ENCODE data around the gene DNAJC13. TPM values are rescaled to one million over a fixed set of nuclear protein-coding genes. Genes with fewer than 3 reads are reported as not detected.
"Not testable (repeated sequence)": the region's sequence is repeated elsewhere in the genome, so short reads cannot be mapped to it uniquely, and the experiment has no call there.

Gene DNAJC13
- total and polyA plus RNA-seq, 2 experiments from 2014 or later = 17.8 to 51.1 TPM

DNA sequence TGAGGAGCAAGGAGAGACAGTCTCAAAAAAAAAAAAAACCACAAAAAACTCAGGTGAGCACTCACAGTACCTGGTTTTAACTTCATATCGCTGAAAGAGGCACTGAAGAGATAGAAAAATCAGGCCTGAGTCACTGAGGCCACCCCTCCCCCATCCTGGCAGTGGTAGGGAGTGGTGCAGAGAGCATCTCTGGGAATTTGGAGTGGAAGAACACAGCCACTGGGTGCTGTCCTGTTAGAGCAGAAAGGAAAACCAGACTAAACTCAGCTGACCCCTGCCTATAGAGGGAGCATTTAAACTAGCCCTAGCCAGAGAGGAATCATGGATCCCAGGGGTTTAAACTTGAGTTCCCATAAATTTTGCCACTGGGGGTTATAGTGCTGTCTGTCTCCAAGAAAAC lies 22.2 kb upstream of the DNAJC13 start:
- H3K4me3 ChIP-seq = no peak overlapping the region
- no peak overlapping the region for H2AFZ ChIP-seq
- H3K79me2 ChIP-seq (ENCODE audit: insufficient read depth) = no peaks in the 10 kb centered on the region
- H3K27ac ChIP-seq = no peak overlapping the region
- WGBS, 2 experiments (ENCODE audit: low coverage in 1 of 2, low lambda C conversion rate in 2 of 2, missing lambda C conversion rate in 2 of 2) = 28 to 32% methylated on average over 1 of the region's 1 CpG
- no peaks in the 10 kb centered on the region for H3F3A ChIP-seq (ENCODE audit: insufficient read depth)
- H3K27me3 ChIP-seq (replicated peaks; ENCODE audit: insufficient read depth) = no peaks in the 10 kb centered on the region
- H3K9me2 ChIP-seq (ENCODE audit: insufficient read depth) = no peaks in the 10 kb centered on the region
- in situ Hi-C loops (cut with MboI) = no loop called here
- no peaks in the 10 kb centered on the region for H3K9me3 ChIP-seq (ENCODE audit: low read depth)
- TF ChIP-seq EZH2 (IDR thresholded peaks at IDR 0.05; ENCODE audit: insufficient read depth, poor library complexity, severe bottlenecking) = no peak
- no peak for TF ChIP-seq EZH2phosphoT487 (IDR thresholded peaks at IDR 0.05; ENCODE audit: insufficient read depth, low read depth)
- no peak for DNase-seq
- H4K20me1 ChIP-seq (ENCODE audit: insufficient read depth) = no peaks in the 10 kb centered on the region
- H3K36me3 ChIP-seq (ENCODE audit: low read depth) = no peaks in the 10 kb centered on the region
- no peak overlapping the region for H3K9ac ChIP-seq
- H3K4me1 ChIP-seq (ENCODE audit: insufficient read depth) = no peaks in the 10 kb centered on the region
- H3K4me2 ChIP-seq (ENCODE audit: unreplicated experiment) = no peak overlapping the region

- Histone ChIP-seq H3K9ac (no peak overlapping the region), H3K79me2 (ENCODE audit: insufficient read depth) (no peaks in the 10 kb centered on the region), H4K20me1 (ENCODE audit: insufficient read depth) (no peaks in the 10 kb centered on the region), H3K36me3 (ENCODE audit: low read depth) (no peaks in the 10 kb centered on the region), H3K4me3 (no peak overlapping the region), H2AFZ (no peak overlapping the region), H3K27me3 (replicated peaks; ENCODE audit: insufficient read depth) (no peaks in the 10 kb centered on the region), H3F3A (ENCODE audit: insufficient read depth) (no peaks in the 10 kb centered on the region), H3K9me3 (ENCODE audit: low read depth) (no peaks in the 10 kb centered on the region), H3K27ac (no peak overlapping the region), H3K4me1 (ENCODE audit: insufficient read depth) (no peaks in the 10 kb centered on the region), H3K4me2 (ENCODE audit: unreplicated experiment) (no peak overlapping the region), H3K9me2 (ENCODE audit: insufficient read depth) (no peaks in the 10 kb centered on the region)
- no peak for TF ChIP-seq EZH2 (IDR thresholded peaks at IDR 0.05; ENCODE audit: insufficient read depth, poor library complexity, severe bottlenecking)
- TF ChIP-seq EZH2phosphoT487 (IDR thresholded peaks at IDR 0.05; ENCODE audit: insufficient read depth, low read depth) = no peak
- in situ Hi-C loops (cut with MboI) = no loop called here
- 93 to 94% methylated on average over 22 to 24 of the region's 24 CpGs for WGBS, 2 experiments (ENCODE audit: low coverage in 1 of 2, low lambda C conversion rate in 2 of 2, missing lambda C conversion rate in 2 of 2)
- no peak for DNase-seq
Observed at GRCh38 chr3:132396255-132396654, 21.0 kb upstream of the DNAJC13 start.

DNA sequence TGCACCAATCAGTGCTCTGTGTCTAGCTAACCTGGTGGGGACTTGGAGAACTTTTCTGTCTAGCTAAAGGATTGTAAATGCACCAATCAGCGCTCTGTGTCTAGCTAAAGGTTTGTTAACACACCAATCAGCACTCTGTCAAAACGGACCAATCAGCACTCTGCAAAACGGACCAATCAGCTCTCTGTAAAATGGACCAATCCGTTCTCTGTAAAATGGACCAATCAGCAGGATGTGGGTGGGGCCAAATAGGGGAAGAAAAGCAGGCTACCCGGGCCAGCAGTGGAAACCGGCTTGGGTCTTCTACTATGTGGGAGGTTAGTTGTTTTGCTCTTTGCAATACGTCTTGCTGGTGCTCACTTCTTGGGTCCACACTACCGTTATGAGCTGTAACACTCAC lies 20.5 kb upstream of the DNAJC13 start:
- H4K20me1 ChIP-seq (ENCODE audit: insufficient read depth); H3K27me3 ChIP-seq (replicated peaks; ENCODE audit: insufficient read depth); in situ Hi-C loops (cut with MboI); H3K9me2 ChIP-seq (ENCODE audit: insufficient read depth); H3K9ac ChIP-seq; H3K4me3 ChIP-seq; H3K79me2 ChIP-seq (ENCODE audit: insufficient read depth); H3K27ac ChIP-seq; H2AFZ ChIP-seq; H3K36me3 ChIP-seq (ENCODE audit: low read depth); H3K9me3 ChIP-seq (ENCODE audit: low read depth); DNase-seq; H3F3A ChIP-seq (ENCODE audit: insufficient read depth); H3K4me1 ChIP-seq (ENCODE audit: insufficient read depth); H3K4me2 ChIP-seq (ENCODE audit: unreplicated experiment): not testable (repeated sequence)
- 92 to 94% methylated on average over 8 of the region's 8 CpGs for WGBS, 2 experiments (ENCODE audit: low coverage in 1 of 2, low lambda C conversion rate in 2 of 2, missing lambda C conversion rate in 2 of 2)

DNA sequence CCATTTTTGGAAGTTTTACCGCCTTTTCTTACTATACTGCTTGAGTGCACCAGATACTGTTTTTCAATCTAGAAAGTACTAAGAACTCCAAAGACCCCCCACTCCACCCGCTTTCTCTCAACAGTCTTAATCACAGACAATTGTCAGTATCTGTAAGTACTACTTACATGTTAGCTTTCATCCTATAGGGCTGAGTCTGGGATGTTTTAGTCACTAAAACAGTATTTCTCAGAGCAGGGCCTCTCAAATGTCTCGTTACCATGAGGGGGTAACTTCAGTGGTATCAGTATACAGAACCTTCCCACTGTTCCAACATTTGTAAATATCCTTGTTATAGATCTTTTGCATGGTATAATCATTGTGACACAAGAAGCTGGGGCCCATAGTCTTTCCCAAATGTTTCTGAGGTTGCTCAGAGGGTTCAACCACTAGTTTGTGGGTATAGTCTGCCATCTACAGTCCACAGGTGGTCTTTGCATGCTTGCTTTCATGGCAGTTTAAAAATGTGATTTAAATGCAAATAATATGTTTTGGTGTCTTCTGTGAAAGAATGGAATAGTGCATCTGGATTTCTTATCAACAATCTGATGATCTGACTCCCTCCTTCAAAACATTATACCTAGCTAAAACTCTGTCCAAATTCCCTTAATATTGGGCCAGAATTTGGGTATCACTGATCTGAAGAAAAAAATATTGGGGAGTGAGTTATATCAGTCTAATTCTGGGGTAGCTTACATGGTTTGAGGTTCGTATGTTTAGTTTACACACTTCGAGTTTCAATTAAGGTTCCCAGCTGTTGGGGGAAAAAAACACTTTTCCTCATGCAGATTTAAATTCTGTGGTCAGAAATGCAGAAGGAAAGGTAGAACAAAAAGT lies 18.0 kb upstream of the DNAJC13 start:
- H3K27ac ChIP-seq = no peak overlapping the region
- H3K4me1 ChIP-seq (ENCODE audit: insufficient read depth) = no peaks in the 10 kb centered on the region
- no peaks in the 10 kb centered on the region for H4K20me1 ChIP-seq (ENCODE audit: insufficient read depth)
- H2AFZ ChIP-seq = no peak overlapping the region
- TF ChIP-seq EZH2 (IDR thresholded peaks at IDR 0.05; ENCODE audit: insufficient read depth, poor library complexity, severe bottlenecking) = no peak
- no peak for TF ChIP-seq EZH2phosphoT487 (IDR thresholded peaks at IDR 0.05; ENCODE audit: insufficient read depth, low read depth)
- H3K9me2 ChIP-seq (ENCODE audit: insufficient read depth) = no peaks in the 10 kb centered on the region
- no peaks in the 10 kb centered on the region for H3K79me2 ChIP-seq (ENCODE audit: insufficient read depth)
- DNase-seq = peak; percentile 86
- no peak overlapping the region for H3K9ac ChIP-seq
- no peaks in the 10 kb centered on the region for H3K9me3 ChIP-seq (ENCODE audit: low read depth)
- 54 to 58% methylated on average over 5 of the region's 5 CpGs for WGBS, 2 experiments (ENCODE audit: low coverage in 1 of 2, low lambda C conversion rate in 2 of 2, missing lambda C conversion rate in 2 of 2)
- H3K27me3 ChIP-seq (replicated peaks; ENCODE audit: insufficient read depth) = no peaks in the 10 kb centered on the region
- no peak overlapping the region for H3K4me3 ChIP-seq
- in situ Hi-C loops (cut with MboI) = no loop called here
- no peak overlapping the region for H3K4me2 ChIP-seq (ENCODE audit: unreplicated experiment)
- no peaks in the 10 kb centered on the region for H3F3A ChIP-seq (ENCODE audit: insufficient read depth)
- no peaks in the 10 kb centered on the region for H3K36me3 ChIP-seq (ENCODE audit: low read depth)

Data from GM23248 (cell line).